Measurements from ENCODE around the gene LLGL2. TPM values are rescaled to one million over a fixed set of nuclear protein-coding genes. Genes with fewer than 3 reads are reported as not detected.
A peak's percentile ranks its signal among the peaks of the same experiment; 100 is the strongest.

Gene LLGL2
- total RNA-seq, 4 donors from 2014 or later: 35.6 to 73.5 (median 53.8) TPM

DNA sequence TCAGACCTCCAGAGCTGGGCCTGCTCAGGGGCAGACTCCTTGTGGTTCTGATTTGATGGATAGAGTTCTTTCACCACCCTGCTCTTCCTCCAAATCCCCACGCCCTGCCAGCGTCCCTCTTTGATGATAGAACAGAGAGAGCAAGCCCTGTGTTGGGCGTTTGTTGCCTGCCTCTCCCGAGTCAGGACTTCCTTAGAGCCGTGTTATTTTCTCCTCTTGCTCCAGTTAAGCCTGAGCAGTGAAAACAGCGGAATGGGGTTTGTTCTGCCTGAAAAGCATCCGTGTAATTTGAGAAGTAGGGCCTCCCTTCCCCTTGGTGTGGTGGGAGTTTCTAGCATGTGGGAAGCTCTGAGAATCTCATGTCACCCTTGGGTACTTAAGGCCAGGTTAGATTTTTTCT lies 47.0 kb upstream of the LLGL2 start:
- Histone ChIP-seq H3K27ac (no peak overlapping the region), H3K4me3 (replicated peaks in 1 of 3) (no peak overlapping the region), H3K9me3 (no peaks in the 10 kb centered on the region), H3K4me1 (peaks cover 0 to 28% of the 10 kb centered on the region in 2 donors), H3K36me3 (no peaks in the 10 kb centered on the region), H3K27me3 (no peaks in the 10 kb centered on the region)
- TF ChIP-seq POLR2A (IDR thresholded peaks at IDR 0.05): no peak
- TF ChIP-seq, protein P1, sequence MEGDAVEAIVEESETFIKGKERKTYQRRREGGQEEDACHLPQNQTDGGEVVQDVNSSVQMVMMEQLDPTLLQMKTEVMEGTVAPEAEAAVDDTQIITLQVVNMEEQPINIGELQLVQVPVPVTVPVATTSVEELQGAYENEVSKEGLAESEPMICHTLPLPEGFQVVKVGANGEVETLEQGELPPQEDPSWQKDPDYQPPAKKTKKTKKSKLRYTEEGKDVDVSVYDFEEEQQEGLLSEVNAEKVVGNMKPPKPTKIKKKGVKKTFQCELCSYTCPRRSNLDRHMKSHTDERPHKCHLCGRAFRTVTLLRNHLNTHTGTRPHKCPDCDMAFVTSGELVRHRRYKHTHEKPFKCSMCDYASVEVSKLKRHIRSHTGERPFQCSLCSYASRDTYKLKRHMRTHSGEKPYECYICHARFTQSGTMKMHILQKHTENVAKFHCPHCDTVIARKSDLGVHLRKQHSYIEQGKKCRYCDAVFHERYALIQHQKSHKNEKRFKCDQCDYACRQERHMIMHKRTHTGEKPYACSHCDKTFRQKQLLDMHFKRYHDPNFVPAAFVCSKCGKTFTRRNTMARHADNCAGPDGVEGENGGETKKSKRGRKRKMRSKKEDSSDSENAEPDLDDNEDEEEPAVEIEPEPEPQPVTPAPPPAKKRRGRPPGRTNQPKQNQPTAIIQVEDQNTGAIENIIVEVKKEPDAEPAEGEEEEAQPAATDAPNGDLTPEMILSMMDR (IDR thresholded peaks at IDR 0.05): no peak
- intact Hi-C loops (cut with DNase I): no loop called here
- 48 to 80% methylated on average over 5 to 7 of the region's 7 CpGs for WGBS, 2 donors
- DNase-seq: no peak

DNA sequence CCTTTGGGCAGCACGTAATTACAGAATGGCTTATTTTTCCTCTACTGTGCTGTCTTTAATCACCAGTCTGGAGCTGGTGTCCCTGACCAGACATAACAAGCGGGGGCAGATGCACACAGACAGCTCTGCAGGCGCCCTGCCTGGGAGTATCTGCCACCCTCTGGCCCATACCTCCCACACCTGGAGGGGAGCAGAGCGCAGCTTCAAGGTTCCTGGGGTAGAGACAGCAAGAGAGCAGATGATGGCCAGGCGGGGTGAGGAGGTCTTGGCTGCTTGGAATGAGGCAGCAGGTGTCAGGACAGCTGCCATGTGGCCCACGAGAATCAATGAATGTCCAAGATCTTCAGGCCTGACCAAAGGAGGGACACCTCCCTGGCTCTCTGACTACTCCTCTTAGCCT lies 45.2 kb upstream of the LLGL2 start:
- Histone ChIP-seq H3K36me3 (no peaks in the 10 kb centered on the region), H3K4me1 (peaks cover 0 to 26% of the 10 kb centered on the region in 2 donors), H3K27ac (peak overlapping the region in 1 of 3 donors; percentile 33), H3K27me3 (no peaks in the 10 kb centered on the region), H3K4me3 (replicated peaks in 1 of 3) (no peak overlapping the region), H3K9me3 (no peaks in the 10 kb centered on the region)
- no peak for TF ChIP-seq POLR2A (IDR thresholded peaks at IDR 0.05)
- TF ChIP-seq, protein P1 (IDR thresholded peaks at IDR 0.05): no peak
- 91 to 95% methylated on average over 6 of the region's 6 CpGs for WGBS, 2 donors
- no peak for DNase-seq
- intact Hi-C loops (cut with DNase I): no loop called here

DNA sequence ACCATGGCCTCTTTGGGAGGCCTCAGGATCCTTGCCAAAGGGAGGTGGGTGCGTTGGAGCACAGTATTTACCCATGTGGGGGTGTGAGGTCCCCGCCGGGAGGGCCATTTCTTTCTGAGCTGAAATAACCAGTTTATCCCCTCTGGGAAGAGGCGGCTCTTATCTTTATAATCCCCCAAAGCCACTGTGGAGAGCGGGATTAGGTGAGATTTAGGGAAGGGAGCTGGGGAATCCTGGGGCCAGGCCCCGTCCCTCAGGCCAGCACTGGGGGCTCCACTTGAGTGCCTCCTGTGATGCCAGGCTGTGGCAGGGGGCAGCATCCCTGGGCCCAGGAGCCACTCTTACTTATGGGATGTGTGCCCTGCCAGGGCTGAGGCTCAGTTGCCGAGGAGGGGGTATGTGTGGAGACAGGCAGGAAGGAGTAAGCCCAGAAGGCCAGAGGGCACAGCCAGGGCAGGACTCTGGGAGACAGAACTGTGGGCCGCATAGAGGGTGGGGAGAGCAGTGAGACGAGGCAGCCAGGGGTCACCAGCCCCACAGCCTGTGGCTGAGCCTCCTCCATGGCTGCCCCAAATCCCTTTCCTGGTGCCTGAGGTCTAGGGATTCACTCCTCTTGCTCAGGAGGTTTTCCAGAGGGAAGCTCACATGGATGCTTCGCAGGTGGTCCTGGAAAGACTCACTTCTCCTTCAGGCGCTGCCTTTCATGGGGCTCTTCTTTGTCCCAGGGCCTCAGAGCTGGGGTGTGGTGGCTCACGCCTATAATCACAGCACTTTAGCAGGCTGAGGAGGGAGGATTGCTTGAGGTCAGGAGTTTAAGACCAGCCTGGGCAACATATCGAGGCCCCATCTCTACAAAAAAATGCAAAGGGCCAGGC lies 44.1 kb upstream of the LLGL2 start:
- no peak for TF ChIP-seq POLR2A (IDR thresholded peaks at IDR 0.05)
- TF ChIP-seq, protein P1 (IDR thresholded peaks at IDR 0.05): no peak
- DNase-seq: no peak
- Histone ChIP-seq H3K36me3 (no peaks in the 10 kb centered on the region), H3K9me3 (no peaks in the 10 kb centered on the region), H3K4me3 (replicated peaks in 1 of 3) (no peak overlapping the region), H3K27ac (no peak overlapping the region), H3K4me1 (peaks cover 0 to 24% of the 10 kb centered on the region in 2 donors), H3K27me3 (no peaks in the 10 kb centered on the region)
- 85 to 90% methylated on average over 12 of the region's 13 CpGs for WGBS, 2 donors
- intact Hi-C loops (cut with DNase I): no loop called here

DNA sequence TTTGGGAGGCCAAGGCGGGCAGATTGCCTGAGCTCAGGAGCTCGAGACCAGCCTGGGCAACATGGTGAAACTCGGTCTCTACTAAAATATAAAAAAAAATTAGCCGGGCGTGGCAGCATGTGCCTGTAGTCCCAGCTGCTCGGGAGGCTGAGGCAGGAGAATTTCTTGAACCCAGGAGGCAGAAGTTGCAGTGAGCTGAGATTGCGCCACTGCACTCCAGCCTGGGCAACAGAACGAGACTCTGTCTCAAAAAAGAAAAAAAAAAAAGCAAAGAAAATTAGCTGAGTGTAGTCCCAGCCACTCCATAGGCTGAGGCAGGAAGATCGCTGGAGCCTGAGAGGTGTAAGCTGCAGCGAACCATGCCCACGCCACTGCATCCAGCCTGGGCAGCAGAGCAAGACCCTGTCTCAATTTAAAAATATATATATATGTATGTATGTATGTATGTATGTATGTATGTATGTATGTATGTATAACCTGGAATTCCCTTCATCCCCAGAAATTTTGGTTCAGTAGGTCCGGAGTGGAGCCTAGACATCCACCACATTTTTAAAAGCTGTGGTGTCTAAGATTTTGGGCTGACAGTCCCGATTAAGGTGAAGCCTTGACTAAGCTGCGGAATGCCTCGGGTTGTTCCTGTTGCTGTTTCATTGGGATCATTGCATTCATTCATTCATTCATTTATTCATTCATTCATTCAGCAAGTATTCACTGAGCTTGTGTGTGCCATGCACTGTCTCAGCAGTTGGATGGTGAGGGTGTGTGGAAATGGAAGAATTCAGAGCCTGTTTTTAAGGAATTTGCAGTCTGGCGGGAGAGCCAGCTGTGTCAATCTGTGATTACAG lies 43.2 kb upstream of the LLGL2 start:
- DNase-seq: no peak
- TF ChIP-seq, protein P1 (IDR thresholded peaks at IDR 0.05): no peak
- TF ChIP-seq POLR2A (IDR thresholded peaks at IDR 0.05): no peak
- H3K27ac ChIP-seq: no peak overlapping the region
- no peaks in the 10 kb centered on the region for H3K36me3 ChIP-seq
- H3K9me3 ChIP-seq: no peaks in the 10 kb centered on the region
- no peak overlapping the region for H3K4me3 ChIP-seq (replicated peaks in 1 of 3)
- H3K27me3 ChIP-seq: no peaks in the 10 kb centered on the region
- intact Hi-C loops (cut with DNase I): no loop called here
- peaks cover 0 to 23% of the 10 kb centered on the region in 2 donors for H3K4me1 ChIP-seq
- 89 to 91% methylated on average over 16 of the region's 16 CpGs for WGBS, 2 donors

Measured in thyroid gland (tissue), 4 donors.